Camera-type eye (tissue), 1 donor: ENCODE measurements around the gene SLC25A17. TPM values are rescaled to one million over a fixed set of nuclear protein-coding genes. Genes with fewer than 3 reads are reported as not detected.

Experiments
- total RNA-seq: library from RNA; depleted of rRNA; stranded (reverse); fragments of >200 nt; gene quantifications from one replicate; pipeline ENCODE4 v1.2.3, GENCODE V29; 2014

Gene SLC25A17
- 27.3 TPM for total RNA-seq

GRCh38 chr22:40818747-40819598, at the start of gene SLC25A17:
SLC25A17 (minus strand) TSS chr22:40819346; CDS start chr22:40819248, 98 bp downstream.

GRCh38 chr22:40862013-40862412, 42.9 kb upstream of the SLC25A17 start, which contains the start of gene DNAJB7:
DNAJB7 (minus strand) TSS chr22:40862113; CDS start chr22:40861994, 119 bp downstream.

GRCh38 chr22:40856513-40857308, 37.6 kb upstream of the SLC25A17 start, which contains the start of the genes ST13 and XPNPEP3:
ST13 (minus strand) TSS chr22:40856639; CDS start chr22:40856540, 99 bp downstream.
XPNPEP3 (plus strand) TSS chr22:40857148; CDS start chr22:40857182, 34 bp downstream.

Other genes starting within 250 kb of the SLC25A17 start
- 79.2 TPM for gene MRTFA, start 182.6 kb downstream of the SLC25A17 start, total RNA-seq
- 1.6 TPM for gene MCHR1, start 139.9 kb downstream of the SLC25A17 start, total RNA-seq
- gene ST13, start 37.3 kb upstream of the SLC25A17 start, total RNA-seq: 191 TPM
- 13.7 TPM for gene XPNPEP3, start 37.8 kb upstream of the SLC25A17 start, total RNA-seq
- gene DNAJB7, start 42.8 kb upstream of the SLC25A17 start, total RNA-seq: not detected
- 32.7 TPM for gene RBX1, start 132.0 kb upstream of the SLC25A17 start, total RNA-seq